Fibroblast of lung (primary cell): Measurements from ENCODE around the gene MYLK.

Source experiments
- CTCF ChIP-seq, 2 donors: IDR thresholded peaks in 1 of 2; conservative IDR thresholded peaks in 1 of 2; 1 replicate in 1 of 2; 2 replicates in 1 of 2; pipeline ENCODE4 v1.5.1; 2011 to 2012; ENCODE audit warnings: low read length in 2 of 2, control low read depth in 1 of 2, inconsistent platforms in 1 of 2, low read depth in 1 of 2, mild to moderate bottlenecking in 1 of 2
- EZH2 ChIP-seq: IDR thresholded peaks from 2 replicates; pipeline ENCODE4 v1.5.1; 2012; ENCODE audit warnings: low read length, control low read depth, mild to moderate bottlenecking; ENCODE audit errors: missing control alignments

- TF ChIP-seq CTCF (conservative IDR thresholded peaks at IDR 0.05 in 1 of 2, IDR thresholded peaks at IDR 0.05 in 1 of 2; ENCODE audit: low read depth in 1 of 2, low read length in 2 of 2) (no peak), EZH2 (no peak)
Measured at GRCh38 chr3:123813876-123814275, 70.3 kb downstream of the MYLK start.
